Liver (tissue), 9 donors: Measurements from ENCODE around the gene PLG. TPM values are rescaled to one million over a fixed set of nuclear protein-coding genes. Genes with fewer than 3 reads are reported as not detected.

Experiments used
- DNase-seq: peaks from one replicate; pipeline ENCODE4 v3.0.0-alpha.2; 2017; ENCODE audit warnings: low spot score
- H3K27ac ChIP-seq, 2 donors: one replicate each; pipeline ENCODE4 v1.7.0; 2013; ENCODE audit warnings: inconsistent platforms in 2 of 2, low read length in 2 of 2, control low read depth in 1 of 2, low read depth in 1 of 2, mild to moderate bottlenecking in 1 of 2
- H3K27me3 ChIP-seq, 4 donors: one replicate each; pipeline versions ENCODE4 v1.6.1 to v1.7.0; 2013; ENCODE audit warnings: low read length in 3 of 4, inconsistent platforms in 1 of 4, mild to moderate bottlenecking in 1 of 4, moderate library complexity in 1 of 4; ENCODE audit not compliant: control insufficient read depth in 4 of 4, insufficient read depth in 4 of 4
- H3K36me3 ChIP-seq, 4 donors: one replicate each; pipeline versions ENCODE4 v1.6.1 to v1.7.0; 2013; ENCODE audit warnings: low read length in 3 of 4, mild to moderate bottlenecking in 3 of 4, low read depth in 1 of 4, moderate library complexity in 1 of 4; ENCODE audit not compliant: control insufficient read depth in 4 of 4, insufficient read depth in 3 of 4
- H3K4me1 ChIP-seq, 4 donors: one replicate each; pipeline versions ENCODE4 v1.6.1 to v1.7.0; 2013; ENCODE audit warnings: low read length in 3 of 4, mild to moderate bottlenecking in 3 of 4, moderate library complexity in 1 of 4; ENCODE audit not compliant: control insufficient read depth in 4 of 4, insufficient read depth in 4 of 4
- H3K4me3 ChIP-seq, 3 donors: one replicate each; pipeline versions ENCODE4 v1.6.1 to v1.7.0; 2013; ENCODE audit warnings: low read length in 3 of 3, control low read depth in 1 of 3, low read depth in 1 of 3, mild to moderate bottlenecking in 1 of 3
- H3K9ac ChIP-seq, 2 donors: one replicate each; pipeline ENCODE4 v1.7.0; 2013; ENCODE audit warnings: low read length in 2 of 2, mild to moderate bottlenecking in 2 of 2, moderate library complexity in 2 of 2, control low read depth in 1 of 2, low read depth in 1 of 2
- H3K9me3 ChIP-seq, 4 donors: one replicate each; pipeline versions ENCODE4 v1.6.1 to v1.7.0; 2013; ENCODE audit warnings: low read length in 3 of 4; ENCODE audit not compliant: control insufficient read depth in 4 of 4
- ATF3 ChIP-seq: IDR thresholded peaks from 2 replicates; pipeline ENCODE4 v1.6.1; 2016; ENCODE audit warnings: antibody characterized with exemption
- CTCF ChIP-seq: fragments of 150-350 bp; IDR thresholded peaks from 2 replicates; pipeline ENCODE4 v1.5.1; 2017; ENCODE audit warnings: improper control_type of control experiment, low read depth, low read length; ENCODE audit not compliant: missing input control
- EGR1 ChIP-seq, 2 donors: IDR thresholded peaks; 2 replicates each; pipeline ENCODE4 v1.6.1; 2016 to 2018; ENCODE audit warnings: antibody characterized with exemption in 2 of 2, low read depth in 2 of 2
- FOXA1 ChIP-seq: IDR thresholded peaks from 2 replicates; pipeline ENCODE4 v1.6.1; 2016; ENCODE audit warnings: antibody characterized with exemption
- FOXA2 ChIP-seq: IDR thresholded peaks from 2 replicates; pipeline ENCODE4 v1.6.1; 2016; ENCODE audit warnings: antibody characterized with exemption
- GABPA ChIP-seq, 2 donors: IDR thresholded peaks in 1 of 2; conservative IDR thresholded peaks in 1 of 2; 2 replicates each; pipeline ENCODE4 v1.6.1; 2016; ENCODE audit warnings: antibody characterized with exemption in 2 of 2, mild to moderate bottlenecking in 1 of 2, moderate library complexity in 1 of 2
- HNF4A ChIP-seq, 2 donors: conservative IDR thresholded peaks; 2 replicates each; pipeline ENCODE4 v1.6.1; 2016; ENCODE audit warnings: antibody characterized with exemption in 2 of 2, mild to moderate bottlenecking in 2 of 2
- MAX ChIP-seq: IDR thresholded peaks from 2 replicates; pipeline ENCODE4 v1.6.1; 2016; ENCODE audit warnings: antibody characterized with exemption
- NR2F2 ChIP-seq: IDR thresholded peaks from 2 replicates; pipeline ENCODE4 v1.6.1; 2016; ENCODE audit warnings: antibody characterized with exemption
- RAD21 ChIP-seq, 2 donors: IDR thresholded peaks; 2 replicates each; pipeline ENCODE4 v1.6.1; 2016; ENCODE audit warnings: antibody characterized with exemption in 2 of 2, mild to moderate bottlenecking in 2 of 2
- REST ChIP-seq: IDR thresholded peaks from 2 replicates; pipeline ENCODE4 v1.6.1; 2016; ENCODE audit warnings: antibody characterized with exemption, mild to moderate bottlenecking
- RXRA ChIP-seq, 2 donors: IDR thresholded peaks; 2 replicates each; pipeline ENCODE4 v1.6.1; 2017 to 2018; ENCODE audit warnings: antibody characterized with exemption in 2 of 2, mild to moderate bottlenecking in 1 of 2
- SP1 ChIP-seq: IDR thresholded peaks from 2 replicates; pipeline ENCODE4 v1.6.1; 2018; ENCODE audit warnings: antibody characterized with exemption, mild to moderate bottlenecking
- TAF1 ChIP-seq: conservative IDR thresholded peaks from 2 replicates; pipeline ENCODE4 v1.6.1; 2016; ENCODE audit warnings: antibody characterized with exemption, mild to moderate bottlenecking
- YY1 ChIP-seq: IDR thresholded peaks from 2 replicates; pipeline ENCODE4 v1.6.1; 2016; ENCODE audit warnings: antibody characterized with exemption, mild to moderate bottlenecking
- ZBTB33 ChIP-seq: IDR thresholded peaks from 2 replicates; pipeline ENCODE4 v1.6.1; 2016; ENCODE audit warnings: antibody characterized with exemption
- WGBS: extraction: QIAGEN DNeasy Blood & Tissue Kit; methylation state at CpG from one replicate; pipeline ENCODE4 v1.1.7; 2013; 5-methylcytosine and 5-hydroxymethylcytosine counted together
- polyA plus RNA-seq, 2 donors: library from polyadenylated mRNA; stranded (reverse) in 1 of 2; unstranded in 1 of 2; fragments of 200-250 nt in 1 of 2; fragments of >200 nt in 1 of 2; fragmentation: Nextera tagmentation in 1 of 2; extraction: Ambion mirVana in 1 of 2; gene quantifications; one replicate each; pipeline versions ENCODE4 v1.2.1 to v1.2.3, GENCODE V29; 2013 to 2015
- total RNA-seq, 2 donors: library from RNA; depleted of rRNA; stranded (reverse); fragments of >200 nt; gene quantifications; one replicate each; pipeline ENCODE4 v1.2.3, GENCODE V29; 2014
- donor health status: healthy.
- donor health status: healthy.
- donor health status: healthy.
- donor health status: healthy.
- donor health status: healthy.

Gene PLG
- total and polyA plus RNA-seq, 4 donors: 880 to 1,797 (median 1,257) TPM

- Histone ChIP-seq H3K9ac (no peak overlapping the region), H3K27ac (no peak overlapping the region), H3K9me3 (no peaks in the 10 kb centered on the region), H3K4me1 (no peaks in the 10 kb centered on the region), H3K27me3 (no peaks in the 10 kb centered on the region), H3K4me3 (no peak overlapping the region), H3K36me3 (no peaks in the 10 kb centered on the region)
- 88% methylated on average over 1 of the region's 1 CpG for WGBS
- TF ChIP-seq TAF1 (no peak), ZBTB33 (no peak), YY1 (no peak), SP1 (no peak), ATF3 (no peak), RXRA (IDR thresholded peaks at IDR 0.05) (no peak), GABPA (IDR thresholded peaks at IDR 0.05 in 1 of 2, conservative IDR thresholded peaks at IDR 0.05 in 1 of 2) (no peak), EGR1 (IDR thresholded peaks at IDR 0.05; ENCODE audit: low read depth in 2 of 2) (no peak)
- DNase-seq: no peak
Observed at GRCh38 chr6:160793652-160794051, 91.6 kb downstream of the PLG start.

- Histone ChIP-seq H3K36me3 (no peaks in the 10 kb centered on the region), H3K27me3 (no peaks in the 10 kb centered on the region), H3K4me3 (no peak overlapping the region), H3K9me3 (no peaks in the 10 kb centered on the region), H3K9ac (no peak overlapping the region), H3K4me1 (no peaks in the 10 kb centered on the region), H3K27ac (no peak overlapping the region)
- 71% methylated on average over 1 of the region's 1 CpG for WGBS
- TF ChIP-seq RXRA (IDR thresholded peaks at IDR 0.05): no peak
- TF ChIP-seq RAD21 (IDR thresholded peaks at IDR 0.05): no peak
- no peak for TF ChIP-seq FOXA1
- no peak for TF ChIP-seq EGR1 (IDR thresholded peaks at IDR 0.05; ENCODE audit: low read depth in 2 of 2)
- no peak for TF ChIP-seq GABPA (IDR thresholded peaks at IDR 0.05 in 1 of 2, conservative IDR thresholded peaks at IDR 0.05 in 1 of 2)
- no peak for TF ChIP-seq NR2F2
- no peak for TF ChIP-seq FOXA2
- TF ChIP-seq REST: no peak
- no peak for TF ChIP-seq CTCF
- TF ChIP-seq ATF3: no peak
- no peak for TF ChIP-seq MAX
- no peak for TF ChIP-seq HNF4A (conservative IDR thresholded peaks at IDR 0.05)
- no peak for TF ChIP-seq TAF1
- TF ChIP-seq SP1: no peak
- DNase-seq: no peak
Observed at GRCh38 chr6:160795721-160796120, 93.7 kb downstream of the PLG start.
